ENCODE data around the gene PCBP3.
"Not testable (repeated sequence)": the region's sequence is repeated elsewhere in the genome, so short reads cannot be mapped to it uniquely, and the experiment has no call there.

PCBP3 gene

DNA sequence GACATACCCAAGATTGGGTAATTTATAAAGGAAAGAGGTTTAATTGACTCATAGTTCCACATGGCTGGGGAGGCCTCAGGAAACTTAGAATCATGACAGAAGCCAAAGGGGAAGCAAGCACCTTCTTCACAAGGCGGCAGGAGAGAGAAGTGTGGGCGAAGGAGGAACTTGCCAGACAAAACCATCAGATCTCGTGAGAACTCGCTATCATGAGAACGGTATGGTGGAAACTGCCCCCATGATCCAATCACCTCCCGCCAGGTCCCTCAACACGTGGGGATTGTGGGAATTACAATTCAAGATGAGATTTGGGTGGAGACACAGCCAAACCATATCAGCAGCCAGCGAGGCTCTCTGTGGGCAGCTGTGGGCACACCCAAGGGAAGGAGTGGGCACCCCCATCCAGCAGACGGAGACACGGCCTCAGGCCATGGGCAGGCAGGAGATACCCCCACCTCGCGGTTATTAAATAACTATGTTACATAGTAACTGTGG, 189.3 kb downstream of the PCBP3 start:
- DNase-seq, result not testable (repeated sequence)

DNA sequence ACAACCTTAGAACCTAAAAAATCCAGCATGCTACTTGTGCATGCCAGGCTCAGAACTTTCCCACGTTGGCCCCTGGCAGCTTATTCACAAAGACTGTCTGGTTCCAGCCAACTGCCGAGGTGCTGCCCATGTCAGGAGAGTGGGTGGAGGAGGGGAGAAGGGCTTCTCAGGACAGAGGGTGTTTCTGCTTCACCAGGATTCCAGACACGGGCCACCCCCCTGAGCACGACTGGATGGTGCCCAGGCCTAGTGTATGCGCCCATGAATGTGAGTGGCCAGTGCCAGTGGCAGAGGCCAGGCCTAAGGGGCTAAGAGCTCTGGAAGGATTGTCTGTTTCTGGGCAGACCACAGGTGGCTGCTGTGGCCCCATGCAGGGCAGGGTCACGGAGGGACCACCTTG, 189.9 kb downstream of the PCBP3 start:
- DNase-seq, result no peak

DNA sequence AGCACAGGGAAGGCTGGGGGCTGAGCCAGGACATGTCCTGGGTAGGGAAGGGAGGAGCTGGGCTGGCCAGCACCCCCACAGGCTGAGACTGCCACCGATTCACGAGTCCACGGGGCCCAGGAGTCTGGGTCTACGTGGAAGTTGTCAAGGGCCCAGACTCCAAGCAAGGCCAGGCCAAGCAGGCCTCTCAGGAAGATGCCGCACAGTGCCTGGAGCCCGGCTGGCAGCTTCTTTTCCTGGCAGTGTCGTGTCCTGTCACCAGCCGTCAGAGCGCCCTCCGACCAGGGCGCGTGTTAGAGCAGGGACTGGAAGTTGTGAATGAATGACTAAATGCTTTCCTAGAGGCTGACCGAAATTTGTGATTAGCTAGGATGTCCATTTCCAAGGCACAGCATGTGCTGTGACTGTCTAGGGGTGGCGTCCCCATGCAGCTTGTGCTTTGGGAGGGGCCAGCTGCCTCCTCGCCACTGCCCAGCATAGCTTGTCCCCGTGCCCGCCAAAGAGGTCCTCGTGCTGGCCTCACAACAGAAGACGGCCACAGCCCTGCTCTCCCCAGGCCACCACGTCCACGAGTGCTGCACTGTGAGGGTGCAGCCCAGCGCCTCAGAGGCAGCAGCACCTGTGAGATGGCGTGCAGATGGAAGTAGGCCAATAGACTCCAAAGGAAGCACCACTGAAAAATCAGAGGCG, 190.6 kb downstream of the PCBP3 start:
- DNase-seq, result no peak

- no peak for DNase-seq
These were observed 191.3 kb downstream of the PCBP3 start for GRCh38 chr21:45834821-45835293.

DNA sequence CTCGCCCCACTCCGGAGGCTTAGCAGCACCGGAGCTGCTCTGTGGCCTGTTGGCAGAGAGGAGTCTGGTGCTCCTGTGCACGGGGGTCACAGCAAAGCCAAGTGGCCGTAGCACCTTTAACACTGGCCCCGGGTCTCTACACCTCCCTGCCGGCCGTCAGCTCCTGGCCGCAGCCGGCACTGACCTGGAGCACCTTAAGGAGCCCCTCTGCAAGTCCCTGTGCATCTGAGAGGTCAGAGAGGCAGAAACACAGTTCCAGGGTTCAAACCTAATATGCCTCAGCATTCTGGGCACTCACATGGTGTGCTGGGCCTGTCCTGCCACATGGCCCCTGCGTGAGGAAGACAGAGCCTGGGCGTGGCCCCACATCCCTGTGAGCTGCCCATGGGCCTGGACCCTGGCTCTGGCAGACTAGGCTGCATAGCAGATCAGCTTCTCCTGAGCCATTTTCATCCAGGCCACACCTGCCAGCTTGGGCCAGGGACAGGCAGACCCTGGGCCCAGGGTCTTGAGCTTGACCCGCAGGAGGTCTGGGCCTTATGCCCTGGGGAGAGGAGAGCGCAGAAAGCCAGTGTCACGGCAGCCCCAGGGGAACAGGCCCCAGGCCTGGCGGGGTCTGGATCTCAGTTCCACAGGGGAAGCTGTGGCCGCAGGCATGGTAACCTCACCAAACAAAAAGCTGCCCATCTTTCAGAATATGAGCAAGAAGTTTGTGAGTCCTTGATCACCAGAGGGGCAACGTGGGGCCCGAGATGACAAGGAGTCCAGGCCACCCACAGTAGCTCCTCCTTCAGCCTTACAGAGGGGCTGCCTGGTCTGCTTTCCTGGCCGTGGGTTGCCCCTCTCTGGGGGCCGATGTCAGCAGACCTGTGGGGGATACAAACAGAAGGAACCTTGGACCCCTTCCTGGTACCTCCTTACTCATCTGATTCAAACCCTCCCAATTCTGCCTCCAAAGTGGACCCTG, 192.1 kb downstream of the PCBP3 start:
- DNase-seq, result no peak

GRCh38 chr21:45836268-45836655, 192.7 kb downstream of the PCBP3 start:
- DNase-seq, result no peak

DNA sequence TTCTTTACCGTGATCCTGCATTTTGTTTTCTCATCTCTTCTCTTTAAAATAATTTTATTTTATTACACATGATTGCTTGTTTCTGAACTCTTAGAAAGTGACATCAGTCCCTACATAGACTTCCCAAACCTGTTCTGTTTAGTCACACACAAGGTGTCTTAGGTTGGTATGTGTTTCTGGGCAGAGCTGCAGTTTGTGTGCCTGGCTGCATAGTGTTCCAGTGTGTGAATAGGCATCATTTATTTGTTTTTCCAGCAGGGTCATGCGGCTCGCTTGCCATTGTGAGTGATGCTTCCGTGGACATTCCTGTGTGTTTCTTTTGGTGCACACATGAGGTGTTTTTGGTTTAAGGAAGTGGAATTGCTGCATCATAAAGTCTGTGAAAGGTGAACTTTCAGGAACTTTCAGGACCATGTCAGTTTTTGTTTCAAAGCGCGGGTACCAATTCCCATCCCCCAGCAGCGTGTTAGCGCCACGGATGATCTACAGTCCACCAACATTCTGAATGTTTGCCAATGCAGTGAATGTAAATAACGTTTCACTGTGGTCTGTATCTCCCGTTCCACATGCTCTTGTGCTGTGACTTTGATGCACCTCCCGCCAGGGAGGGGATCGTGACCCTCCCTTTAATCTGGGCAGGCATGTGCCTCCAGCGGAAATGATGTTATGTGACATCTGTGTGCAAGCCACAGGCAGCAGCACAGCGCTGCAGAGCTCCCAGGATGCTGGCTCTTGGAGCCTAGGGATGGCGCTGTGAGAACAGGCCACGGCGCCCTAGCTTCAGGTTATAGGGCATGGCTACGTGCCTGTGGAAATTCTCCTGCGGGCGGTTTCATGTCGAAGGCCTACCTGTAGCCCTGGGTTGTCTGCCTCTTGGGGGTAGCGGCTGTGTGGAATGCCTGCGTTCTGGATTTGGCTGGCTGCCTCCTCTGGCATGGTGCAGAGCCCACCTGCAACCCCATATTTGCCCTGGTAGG, 193.5 kb downstream of the PCBP3 start:
- DNase-seq, result peak; percentile 26

- DNase-seq, result no peak
These were observed 194.4 kb downstream of the PCBP3 start for GRCh38 chr21:45837936-45838335.

- no peak for DNase-seq
These were observed 195.1 kb downstream of the PCBP3 start for GRCh38 chr21:45838634-45839033.

DNA sequence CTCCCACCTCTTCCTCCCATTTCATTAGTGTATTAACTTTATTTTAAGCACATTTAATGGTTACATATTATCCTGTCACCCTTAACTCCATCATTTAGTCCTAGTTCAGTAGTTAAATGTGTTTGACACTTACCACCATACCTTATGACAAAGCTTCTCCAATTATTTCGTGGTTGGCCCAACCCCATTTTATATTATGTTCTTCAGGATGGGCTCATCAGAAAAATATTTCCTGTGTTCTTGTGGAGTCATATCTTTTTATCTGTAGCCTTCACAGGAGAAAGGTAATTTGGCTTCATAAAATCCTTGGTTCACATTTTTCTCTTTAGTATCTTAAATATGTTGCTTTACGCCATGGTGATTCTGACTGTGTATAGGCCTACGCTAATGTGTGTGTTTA, 195.7 kb downstream of the PCBP3 start:
- no peak for DNase-seq

DNA sequence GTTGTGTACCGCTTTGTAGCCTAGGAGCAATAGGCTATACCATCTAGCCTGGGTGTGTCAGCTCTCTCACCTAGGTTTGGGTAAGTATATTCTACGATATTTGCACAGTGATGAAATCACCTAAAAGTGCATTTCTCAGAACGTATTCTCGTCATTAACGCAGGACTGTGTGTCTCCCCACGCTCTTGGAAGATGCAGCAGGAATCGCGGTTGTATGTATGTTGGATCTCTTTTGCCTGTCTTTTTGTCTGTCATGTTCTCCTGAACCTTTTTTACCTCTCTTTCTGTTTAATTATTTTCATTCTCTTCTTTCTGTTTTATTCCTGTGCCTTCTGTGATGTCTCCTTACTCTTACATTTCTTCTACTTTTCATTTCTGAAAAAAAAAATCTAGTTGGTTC, 197.5 kb downstream of the PCBP3 start:
- DNase-seq, result no peak

- no peak for DNase-seq
These were observed 199.9 kb downstream of the PCBP3 start for GRCh38 chr21:45843426-45843825.

GRCh38 chr21:45844181-45844580, 200.7 kb downstream of the PCBP3 start:
- DNase-seq, result no peak

DNA sequence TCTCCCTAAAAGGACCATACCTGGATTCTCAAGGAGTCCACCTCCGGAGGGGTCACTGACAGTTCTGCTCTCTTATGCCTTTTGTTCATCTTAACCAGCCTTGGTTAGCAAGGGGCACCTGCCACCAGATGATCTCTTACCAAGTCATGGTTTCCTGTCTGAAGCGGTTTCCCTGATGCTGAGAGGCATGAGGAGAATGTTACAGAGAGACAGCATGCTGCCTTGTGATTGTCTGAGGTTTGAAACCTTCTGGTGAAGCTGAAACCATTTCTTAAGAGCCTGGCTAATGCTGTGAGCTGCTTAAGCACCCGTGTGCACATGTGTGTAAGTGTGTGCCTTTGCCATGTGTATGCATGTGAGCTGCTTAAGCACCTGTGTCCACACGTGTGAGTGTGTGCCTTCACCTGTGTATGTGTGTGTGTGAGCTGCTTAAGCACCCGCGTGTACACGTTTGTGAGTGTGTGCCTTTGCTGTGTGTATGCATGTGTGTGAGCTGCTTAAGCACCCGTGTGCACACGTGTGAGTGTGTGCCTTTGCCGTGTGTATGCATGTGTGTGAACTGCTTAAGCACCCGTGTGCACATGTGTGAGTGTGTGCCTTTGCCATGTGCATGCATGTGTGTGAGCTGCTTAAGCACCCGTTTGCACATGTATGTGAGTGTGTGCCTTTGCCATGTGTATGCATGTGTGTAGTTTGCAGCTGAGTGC, 201.7 kb downstream of the PCBP3 start:
- no peak for DNase-seq

- DNase-seq, result no peak
These were observed 202.2 kb downstream of the PCBP3 start for GRCh38 chr21:45845770-45846090.

DNA sequence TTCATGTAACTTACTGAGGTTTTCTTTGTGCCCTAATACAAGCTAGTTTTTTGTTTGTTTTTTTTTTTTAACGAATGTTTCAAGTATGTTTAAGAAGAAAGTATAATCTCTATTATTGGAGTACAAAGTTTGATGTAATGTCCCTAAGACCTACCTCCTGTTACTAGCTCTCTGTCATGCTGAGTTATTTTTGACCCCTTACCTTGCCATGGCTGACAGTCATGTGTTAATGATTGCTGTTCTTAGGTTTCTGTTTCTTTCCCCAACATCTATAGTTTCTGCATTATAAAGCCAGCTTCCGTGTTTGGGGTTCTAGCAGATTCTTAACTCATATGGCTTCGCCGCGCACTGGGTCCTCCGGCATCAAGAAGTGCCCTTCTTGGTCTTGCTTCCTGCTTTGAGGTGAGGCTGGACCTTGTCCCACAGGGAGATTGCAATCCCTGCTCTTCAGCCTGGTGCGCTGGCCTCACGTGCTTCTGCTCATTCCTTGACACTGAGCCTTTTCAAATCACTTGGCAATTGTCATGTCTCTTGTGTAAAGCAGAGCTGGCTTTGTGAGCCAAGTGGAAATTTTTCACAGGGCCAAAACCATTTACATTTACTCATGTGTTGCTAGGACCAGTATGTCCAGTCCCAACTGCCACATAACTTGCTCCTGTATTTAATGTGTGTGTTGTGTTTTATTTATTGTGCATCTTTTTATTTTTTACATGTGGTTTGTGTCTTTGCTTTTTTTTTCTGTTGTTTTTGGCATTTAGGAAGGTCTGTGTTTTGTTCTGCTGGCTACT, 203.0 kb downstream of the PCBP3 start:
- DNase-seq, result no peak

DNA sequence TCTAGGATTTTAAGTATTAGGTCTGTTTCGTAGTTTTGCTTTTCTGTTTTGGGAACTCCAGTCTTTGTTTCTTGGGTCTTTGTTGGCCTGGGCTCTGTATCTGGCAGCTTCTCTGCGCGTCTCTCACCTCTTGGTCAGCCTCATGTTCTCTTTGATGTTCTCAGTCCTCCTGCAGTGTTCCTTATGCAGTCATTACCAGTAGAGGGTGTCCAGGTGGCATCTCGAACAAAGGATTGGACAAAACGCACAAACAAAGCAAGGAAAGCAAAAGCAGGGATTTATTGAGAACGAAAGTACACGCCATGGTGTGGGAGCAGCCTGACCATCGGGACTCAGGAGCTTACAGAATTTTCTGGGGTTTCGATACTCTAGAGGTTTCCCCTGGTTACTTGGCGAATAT, 204.3 kb downstream of the PCBP3 start:
- DNase-seq, result no peak

DNA sequence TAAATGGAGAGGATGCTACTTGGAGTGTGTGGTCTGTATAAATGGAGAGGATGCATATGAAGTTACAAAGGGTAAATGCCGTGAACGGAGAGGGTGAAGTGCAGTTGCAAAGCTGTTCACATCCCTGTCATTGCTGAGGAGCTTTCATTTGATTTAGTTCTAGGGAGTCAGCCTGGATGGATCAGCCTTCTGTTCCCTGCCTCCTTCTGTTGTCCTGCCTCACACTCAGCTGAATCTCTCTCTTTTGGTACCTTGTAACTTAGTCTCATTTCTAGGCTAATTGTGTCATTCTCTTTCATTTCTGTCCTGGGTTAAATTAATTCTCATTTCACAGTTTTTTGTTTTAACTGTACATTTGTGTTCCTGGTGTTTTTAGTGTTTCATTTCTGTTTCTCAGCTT, 204.8 kb downstream of the PCBP3 start:
- no peak for DNase-seq

- no peak for DNase-seq
These were observed 205.3 kb downstream of the PCBP3 start for GRCh38 chr21:45848805-45849204.

GRCh38 chr21:45849651-45850050, 206.1 kb downstream of the PCBP3 start:
- no peak for DNase-seq

DNA sequence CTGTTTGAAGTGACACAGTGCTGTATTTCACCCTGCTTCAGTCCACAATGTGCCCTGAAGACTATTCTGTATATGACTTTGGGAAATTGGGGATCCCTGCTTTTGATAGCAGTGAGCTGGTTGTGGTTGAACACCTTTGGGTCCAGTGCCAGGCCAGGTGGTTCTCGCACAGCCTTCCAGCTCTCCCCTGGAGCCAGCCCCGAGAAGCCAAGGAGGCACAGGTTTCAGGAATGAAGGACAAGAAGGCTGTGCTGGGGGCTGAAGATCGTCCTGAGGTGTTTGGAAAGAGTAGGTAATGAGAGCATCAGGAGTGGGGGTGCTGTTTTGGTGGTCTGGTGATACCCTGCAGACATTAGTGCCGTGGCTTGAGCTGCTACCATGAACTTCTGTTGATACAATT, 206.7 kb downstream of the PCBP3 start:
- no peak for DNase-seq

Data from NCI-H82 (cell line).